CD4-positive, alpha-beta T cell treated with Interleukin-2 at 100 ng/mL for 4 hours (primary cell): ENCODE data around the gene LYZL4.

Source experiments
- DNase-seq: peaks from one replicate; pipeline ENCODE4 v3.0.0-alpha.2; 2020; ENCODE audit warnings: low spot score

LYZL4 gene

GRCh38 chr3:42425736-42426407, 15.5 kb upstream of the LYZL4 start:
- no peak for DNase-seq

DNA sequence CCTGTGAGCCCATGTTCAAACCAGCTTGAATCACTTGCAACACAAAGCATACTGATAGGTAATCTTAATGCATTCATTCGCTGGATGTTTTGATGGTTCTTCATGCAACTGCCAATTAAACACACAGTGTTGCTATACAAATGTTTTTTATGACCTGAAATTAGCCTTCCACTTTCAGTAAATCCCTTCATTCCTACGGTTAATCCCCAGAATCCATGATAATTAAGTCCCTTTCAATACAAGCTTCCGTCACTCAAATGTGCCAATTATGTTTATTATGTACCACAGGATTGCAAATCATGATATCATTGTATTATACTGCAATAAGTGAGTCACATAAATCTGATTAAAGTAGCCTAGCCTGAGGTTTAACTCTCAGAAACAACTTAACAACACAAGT, 14.5 kb upstream of the LYZL4 start:
- no peak for DNase-seq

GRCh38 chr3:42421818-42422796, 11.7 kb upstream of the LYZL4 start:
- DNase-seq = no peak

GRCh38 chr3:42419563-42419962, 9.2 kb upstream of the LYZL4 start:
- DNase-seq = no peak

- no peak for DNase-seq
Observed at GRCh38 chr3:42412526-42413155, 2.2 kb upstream of the LYZL4 start.

DNA sequence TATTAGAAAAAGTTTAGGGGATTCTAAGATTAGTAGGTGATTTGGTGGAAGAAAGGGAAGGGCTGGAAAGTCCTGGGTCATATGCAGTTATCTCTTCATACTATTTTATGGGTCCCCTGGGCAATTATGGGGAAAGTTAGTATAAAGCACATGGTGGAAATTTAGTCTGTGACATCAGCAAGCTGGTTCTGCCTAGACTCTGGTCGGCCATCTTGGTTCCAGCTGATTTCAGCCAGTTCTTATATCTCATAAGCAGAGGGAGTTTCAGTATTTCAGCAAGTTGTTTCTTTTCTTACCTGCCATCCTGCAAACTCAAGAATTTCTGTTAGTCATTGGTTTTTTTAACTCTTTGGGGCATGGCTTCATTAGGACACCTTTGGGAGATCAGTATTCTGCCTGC, 1.0 kb upstream of the LYZL4 start:
- no peak for DNase-seq

GRCh38 chr3:42408156-42408555, 2.3 kb downstream of the LYZL4 start:
- DNase-seq = no peak

DNA sequence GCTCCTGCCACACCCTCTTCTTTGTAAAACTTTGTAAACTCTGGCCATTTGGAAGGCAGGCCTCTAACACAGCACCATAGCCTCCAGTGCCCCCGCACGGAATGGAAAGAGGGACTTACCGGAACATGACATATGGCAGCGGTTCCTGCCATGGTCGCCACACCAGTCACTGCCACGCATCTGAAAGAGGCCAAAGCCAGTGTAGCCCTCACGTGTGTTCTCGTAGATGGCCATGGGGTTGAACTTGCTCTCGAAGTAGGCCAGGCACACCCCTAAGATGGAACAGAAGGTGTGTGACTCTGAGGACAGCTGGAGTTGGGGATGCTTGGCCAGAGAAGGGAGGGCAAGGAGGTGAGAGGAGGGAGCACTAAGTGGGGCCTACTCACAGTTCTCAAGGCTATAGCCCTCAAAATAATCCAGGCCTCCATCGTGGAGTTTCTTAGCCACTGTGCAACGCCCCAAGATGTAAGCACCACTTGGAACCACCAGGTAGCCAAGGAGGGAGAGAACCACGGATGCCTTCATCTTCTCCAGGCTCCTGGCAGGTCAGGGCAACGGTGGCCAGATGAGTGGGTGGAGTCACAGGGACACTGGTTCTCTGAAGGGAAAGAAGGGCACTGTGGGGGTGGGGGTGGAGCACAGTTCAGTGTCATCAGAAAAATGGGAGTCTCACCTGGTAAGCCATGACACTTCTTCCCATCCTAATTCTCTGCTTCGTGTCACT, 3.5 kb downstream of the LYZL4 start:
- no peak for DNase-seq

GRCh38 chr3:42405857-42406256, 4.6 kb downstream of the LYZL4 start:
- no peak for DNase-seq

- DNase-seq = no peak
Observed at GRCh38 chr3:42403737-42404136, 6.7 kb downstream of the LYZL4 start.

DNA sequence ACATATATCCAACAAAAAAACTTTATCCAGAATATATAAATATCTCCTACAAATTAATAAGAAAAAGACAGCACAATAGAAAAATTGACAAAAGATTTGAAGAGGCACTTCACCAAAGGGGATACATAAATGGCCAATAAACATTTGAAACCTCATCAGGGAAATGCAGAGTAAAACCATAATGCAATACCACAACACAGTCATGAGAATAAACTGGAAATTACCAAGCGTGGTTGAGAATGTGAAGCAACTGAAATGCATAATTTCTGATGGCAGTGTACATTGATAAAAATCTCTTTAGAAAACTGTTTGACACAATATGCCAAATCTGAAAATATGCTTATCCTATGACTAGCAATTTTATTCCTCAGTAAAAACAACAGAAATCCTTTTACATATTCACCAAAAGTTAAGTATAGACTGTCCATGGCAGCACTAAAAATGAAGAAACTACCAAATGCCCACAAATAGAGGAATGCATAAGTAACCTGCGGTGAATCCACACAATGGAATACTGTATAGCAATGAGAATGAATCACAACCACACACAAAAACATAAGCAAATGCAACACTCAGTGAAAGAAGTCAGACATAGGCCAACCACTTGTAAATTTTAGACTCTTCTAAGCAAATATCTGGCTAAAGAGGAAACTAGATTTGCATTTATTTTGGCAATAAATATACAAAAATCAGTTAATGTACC, 7.9 kb downstream of the LYZL4 start:
- no peak for DNase-seq

DNA sequence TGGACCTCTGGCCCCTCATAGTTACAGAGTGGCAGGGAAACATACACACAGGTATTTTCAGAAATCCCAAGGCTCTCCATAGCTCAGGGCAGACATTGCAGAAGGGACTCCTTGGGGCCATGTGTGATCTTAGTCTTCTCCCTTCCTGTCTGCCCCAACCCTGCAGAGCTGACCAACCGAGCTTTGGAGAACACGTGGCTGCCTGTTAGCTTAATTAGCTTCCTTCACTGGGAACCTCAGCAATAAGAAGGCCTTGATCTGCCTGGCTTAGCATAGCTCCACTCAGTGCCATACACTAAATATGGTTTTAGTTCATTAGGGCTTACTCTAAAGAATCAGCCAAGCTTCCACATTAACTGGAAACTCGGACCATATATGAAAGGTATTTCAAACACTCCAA, 12.3 kb downstream of the LYZL4 start:
- DNase-seq = no peak

DNA sequence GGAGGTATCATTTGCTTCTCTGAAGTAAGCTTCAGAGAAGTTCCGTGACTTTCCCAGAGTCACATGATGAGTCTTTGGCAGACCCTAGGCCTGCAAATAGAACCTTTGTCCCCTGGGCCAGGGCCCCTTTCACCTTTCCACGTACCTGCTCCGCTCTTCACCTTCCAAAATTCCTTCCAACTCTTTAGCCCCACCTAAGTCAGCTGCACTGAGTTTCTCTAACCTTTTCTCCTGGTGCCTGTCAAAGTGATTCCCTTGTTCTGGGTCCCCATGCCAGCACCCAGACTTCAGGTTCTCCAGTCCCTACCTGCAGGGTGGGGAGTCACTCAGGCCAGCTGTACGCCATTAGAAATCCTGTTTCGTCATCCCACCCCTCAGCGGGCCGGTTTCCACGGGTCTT, 12.8 kb downstream of the LYZL4 start:
- DNase-seq = no peak

DNA sequence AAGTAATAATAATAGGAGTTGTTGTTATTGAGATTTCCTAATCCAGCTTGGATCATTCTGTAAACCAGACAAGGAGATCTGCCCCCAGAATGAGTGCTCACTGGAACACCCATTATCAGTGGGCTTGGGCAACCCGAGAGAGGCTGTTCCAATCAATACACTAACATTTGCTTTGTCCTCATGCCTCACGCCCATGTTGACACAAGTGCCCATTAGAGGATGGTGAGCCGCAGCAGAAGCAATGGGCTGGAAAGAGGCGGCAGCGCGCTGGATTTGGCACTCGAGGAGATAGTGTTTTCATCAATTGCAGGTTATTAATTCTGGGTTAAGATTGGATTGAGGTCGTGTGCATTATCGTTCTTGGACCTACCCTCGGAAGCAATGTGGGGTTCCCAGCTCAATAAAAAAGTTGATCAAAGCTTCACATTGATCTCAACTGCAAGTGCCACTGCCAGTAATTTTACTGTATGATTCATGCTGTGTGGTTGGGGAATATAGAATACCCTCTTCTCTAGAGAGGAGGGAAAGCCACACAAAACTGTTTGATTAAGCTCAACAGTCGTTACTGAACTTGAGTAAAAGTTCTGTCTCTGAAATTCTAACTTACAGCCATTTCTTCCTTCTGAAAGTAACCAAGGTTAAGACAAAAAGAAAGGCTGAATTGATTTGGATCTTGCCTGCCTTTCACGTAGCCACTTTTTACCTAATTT, 15.7 kb downstream of the LYZL4 start:
- no peak for DNase-seq

GRCh38 chr3:42387802-42388651, 22.4 kb downstream of the LYZL4 start:
- peak; percentile 20 for DNase-seq

DNA sequence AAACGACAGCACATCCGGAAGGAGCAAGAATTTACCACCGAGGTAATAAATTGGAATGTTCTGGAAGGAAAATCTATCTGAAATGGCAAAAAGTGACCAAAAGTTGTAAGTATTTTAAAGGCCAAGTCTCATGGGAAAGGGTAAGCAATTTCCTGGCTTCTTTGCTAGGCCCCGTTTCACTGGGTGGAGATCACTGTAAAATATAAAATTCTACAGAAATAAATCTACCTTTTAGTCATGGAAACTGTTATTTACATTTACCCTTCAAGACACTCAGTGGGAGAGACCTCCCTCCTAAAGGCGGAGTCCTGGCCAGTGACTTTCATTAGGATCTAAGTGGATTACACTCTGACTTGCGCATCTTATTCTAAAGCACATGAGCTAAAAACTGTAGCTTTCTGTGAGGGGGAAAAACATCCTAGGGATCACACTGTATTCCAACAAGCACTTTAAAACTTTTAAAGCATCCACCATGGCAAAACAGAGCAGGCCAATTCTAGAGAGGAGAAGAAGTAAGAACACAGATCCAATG, 28.8 kb downstream of the LYZL4 start:
- no peak for DNase-seq

- DNase-seq = no peak
Observed at GRCh38 chr3:42377681-42378080, 32.7 kb downstream of the LYZL4 start.

GRCh38 chr3:42376344-42376798, 34.0 kb downstream of the LYZL4 start:
- DNase-seq = no peak

DNA sequence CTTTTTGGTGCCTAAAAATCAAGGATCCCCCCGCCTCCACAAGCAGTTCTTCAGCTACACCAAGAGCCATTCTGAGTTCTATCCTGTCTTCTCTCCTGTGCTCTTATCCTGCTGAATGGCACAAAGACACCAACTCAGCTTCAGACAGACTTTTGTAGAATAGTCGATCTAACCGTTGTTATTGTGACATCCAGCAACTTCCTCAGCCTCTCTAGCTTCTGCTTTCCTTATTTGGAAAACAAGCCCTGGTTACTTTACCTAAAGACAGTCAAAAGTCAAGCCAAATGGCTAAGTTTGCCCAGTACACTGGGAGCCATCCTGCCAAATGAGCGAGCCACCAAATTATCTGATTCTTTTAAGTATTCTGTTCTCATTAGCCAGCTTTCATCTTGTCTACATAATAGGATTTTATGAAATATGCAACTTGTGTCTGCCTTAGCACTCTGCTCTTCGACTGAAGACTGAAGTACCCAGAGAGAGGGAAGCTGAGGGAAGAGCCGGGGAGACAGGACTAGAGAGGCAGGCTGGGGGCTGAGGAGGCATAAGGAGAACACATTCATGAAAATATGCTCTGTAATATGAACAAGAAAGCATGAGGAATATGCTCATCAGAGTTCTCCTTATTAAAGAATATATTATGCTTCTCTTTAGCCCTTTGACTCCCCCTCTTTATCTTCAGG, 35.1 kb downstream of the LYZL4 start:
- DNase-seq = no peak
